WTC11 (cell line): ENCODE results near the gene RARB. TPM values are rescaled to one million over a fixed set of nuclear protein-coding genes. Genes with fewer than 3 reads are reported as not detected.

Experiments used
- ATAC-seq: fragments of 200-7000 bp; cut with Tn5 transposase; 2 replicates; pipeline ENCODE4 v1.10.0; 2021; ENCODE audit warnings: mild to moderate bottlenecking, moderate library complexity
- CTCF ChIA-PET: fragments of 300-600 bp; sonication (Branson Sonifier 250); formaldehyde crosslinking; loops from one replicate; lab custom pipeline; 2021; ENCODE audit warnings: antibody characterized with exemption; lab: Charles Lee
- POLR2A ChIA-PET: fragments of 350-600 bp; sonication (Branson Sonifier 250); formaldehyde crosslinking; loops from one replicate; lab custom pipeline; 2021; ENCODE audit warnings: antibody characterized with exemption; lab: Charles Lee
- DNase-seq: peaks from one replicate; pipeline ENCODE4 v3.0.0; 2021; ENCODE audit warnings: low spot score
- H3K27ac Mint-ChIP-seq: 2 replicates; pipeline ENCODE4 v1.8.0; 2021; ENCODE audit warnings: mixed read lengths
- H3K27me3 Mint-ChIP-seq: 2 replicates; pipeline ENCODE4 v1.8.0; 2021; ENCODE audit warnings: low read depth, mild to moderate bottlenecking, moderate library complexity, mixed read lengths
- H3K36me3 Mint-ChIP-seq: 2 replicates; pipeline ENCODE4 v1.8.0; 2021; ENCODE audit warnings: mixed read lengths
- H3K4me1 Mint-ChIP-seq: 2 replicates; pipeline ENCODE4 v1.8.0; 2022; ENCODE audit warnings: mixed read lengths
- H3K4me3 Mint-ChIP-seq: 2 replicates; pipeline ENCODE4 v1.8.0; 2021; ENCODE audit warnings: mild to moderate bottlenecking, moderate library complexity, mixed read lengths
- H3K9me3 Mint-ChIP-seq: 2 replicates; pipeline ENCODE4 v1.8.0; 2021; ENCODE audit warnings: mixed read lengths
- CBFB ChIP-seq: sonication (generic); formaldehyde crosslinking; IDR thresholded peaks from 2 replicates; pipeline ENCODE4 v1.8.1; 2022; ENCODE audit warnings: mild to moderate bottlenecking, low read depth, missing genetic modification reagents
- MYBL2 ChIP-seq: sonication (generic); formaldehyde crosslinking; IDR thresholded peaks from 2 replicates; pipeline ENCODE4 v1.8.1; 2023; ENCODE audit warnings: mild to moderate bottlenecking, moderate library complexity, missing genetic modification reagents
- NFATC4 ChIP-seq: fragments of 250-450 bp; sonication (Bioruptor Pico); IDR thresholded peaks from 2 replicates; pipeline ENCODE4 v1.9.0; 2021; ENCODE audit warnings: mild to moderate bottlenecking
- NR2C2 ChIP-seq: sonication (generic); formaldehyde crosslinking; IDR thresholded peaks from 2 replicates; pipeline ENCODE4 v1.8.0; 2022; ENCODE audit warnings: mild to moderate bottlenecking, missing genetic modification reagents
- PRRX2 ChIP-seq: fragments of 250-450 bp; sonication (Bioruptor Pico); IDR thresholded peaks from 2 replicates; pipeline ENCODE4 v1.8.0; 2021; ENCODE audit warnings: mild to moderate bottlenecking
- SMAD4 ChIP-seq: sonication (generic); formaldehyde crosslinking; IDR thresholded peaks from 2 replicates; pipeline ENCODE4 v1.8.0; 2022; ENCODE audit warnings: mild to moderate bottlenecking, missing genetic modification reagents
- ZBTB21 ChIP-seq: sonication (generic); formaldehyde crosslinking; IDR thresholded peaks from 2 replicates; pipeline ENCODE4 v1.8.1; 2023; ENCODE audit warnings: mild to moderate bottlenecking, missing genetic modification reagents, borderline replicate concordance
- ZNF138 ChIP-seq: sonication (generic); formaldehyde crosslinking; conservative IDR thresholded peaks from 2 replicates; pipeline ENCODE4 v1.8.1; 2022; ENCODE audit warnings: mild to moderate bottlenecking, moderate library complexity, missing genetic modification reagents
- ZNF232 ChIP-seq: sonication (generic); formaldehyde crosslinking; IDR thresholded peaks from 2 replicates; pipeline ENCODE4 v1.8.0; 2022; ENCODE audit warnings: mild to moderate bottlenecking, missing genetic modification reagents
- ZNF396 ChIP-seq: fragments of 250-450 bp; sonication (Bioruptor Pico); IDR thresholded peaks from 2 replicates; pipeline ENCODE4 v1.8.0; 2021; ENCODE audit warnings: mild to moderate bottlenecking, moderate library complexity, borderline replicate concordance
- total RNA-seq: library from RNA; stranded (reverse); gene quantifications from 3 replicates; pipeline ENCODE4 v1.2.3, GENCODE V29; 2021
- TF ChIP-seq, protein P1 (sequence below): sonication (generic); formaldehyde crosslinking; IDR thresholded peaks from 2 replicates; pipeline ENCODE4 v1.8.0; 2023; ENCODE audit warnings: mild to moderate bottlenecking, missing genetic modification reagents
- TF ChIP-seq, protein P2 (sequence below): sonication (generic); formaldehyde crosslinking; IDR thresholded peaks from 2 replicates; pipeline ENCODE4 v1.8.1; 2023; ENCODE audit warnings: mild to moderate bottlenecking, missing genetic modification reagents, moderate library complexity
- TF ChIP-seq, protein P3 (sequence below): fragments of 250-450 bp; sonication (Bioruptor Pico); IDR thresholded peaks from 2 replicates; pipeline ENCODE4 v1.9.0; 2021; ENCODE audit warnings: mild to moderate bottlenecking
- TF ChIP-seq, protein P4 (sequence below): fragments of 200-600 bp; IDR thresholded peaks from 2 replicates; pipeline ENCODE4 v1.8.0; 2022; ENCODE audit warnings: antibody characterized with exemption
- TF ChIP-seq, protein P5 (sequence below): sonication (generic); formaldehyde crosslinking; IDR thresholded peaks from 2 replicates; pipeline ENCODE4 v1.8.1; 2023; ENCODE audit warnings: mild to moderate bottlenecking, missing genetic modification reagents, moderate library complexity
- TF ChIP-seq, protein P6 (sequence below): sonication (generic); formaldehyde crosslinking; IDR thresholded peaks from 2 replicates; pipeline ENCODE4 v1.8.0; 2022; ENCODE audit warnings: mild to moderate bottlenecking, missing genetic modification reagents
- TF ChIP-seq, protein P7 (sequence below): sonication (generic); formaldehyde crosslinking; IDR thresholded peaks from 2 replicates; pipeline ENCODE4 v1.8.1; 2022; ENCODE audit warnings: mild to moderate bottlenecking, missing genetic modification reagents, moderate library complexity, borderline replicate concordance

Gene RARB
- total RNA-seq, 1 experiment from 2014 or later: not detected

DNA sequence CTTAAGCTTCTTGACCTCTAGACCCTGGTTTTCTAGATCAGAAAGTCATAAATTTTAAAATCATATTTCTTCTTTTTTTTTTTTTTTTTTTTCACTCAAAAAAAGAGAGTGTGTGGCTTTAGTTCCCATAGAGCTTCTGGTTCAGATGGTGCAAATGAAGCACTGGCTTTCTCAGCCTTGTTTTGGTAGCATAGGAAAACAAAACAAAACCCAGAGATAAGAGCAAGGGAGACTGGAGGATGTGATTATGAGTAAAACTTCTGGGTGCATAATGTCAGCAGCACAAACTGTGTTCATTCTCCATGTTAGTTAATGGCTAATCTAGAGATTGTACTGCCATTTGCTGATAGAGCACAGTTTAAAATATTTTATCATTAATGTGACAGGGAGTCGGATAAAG, 55.4 kb downstream of the RARB start:
- no peaks in the 10 kb centered on the region for H3K9me3 Mint-ChIP-seq
- TF ChIP-seq, protein P1, sequence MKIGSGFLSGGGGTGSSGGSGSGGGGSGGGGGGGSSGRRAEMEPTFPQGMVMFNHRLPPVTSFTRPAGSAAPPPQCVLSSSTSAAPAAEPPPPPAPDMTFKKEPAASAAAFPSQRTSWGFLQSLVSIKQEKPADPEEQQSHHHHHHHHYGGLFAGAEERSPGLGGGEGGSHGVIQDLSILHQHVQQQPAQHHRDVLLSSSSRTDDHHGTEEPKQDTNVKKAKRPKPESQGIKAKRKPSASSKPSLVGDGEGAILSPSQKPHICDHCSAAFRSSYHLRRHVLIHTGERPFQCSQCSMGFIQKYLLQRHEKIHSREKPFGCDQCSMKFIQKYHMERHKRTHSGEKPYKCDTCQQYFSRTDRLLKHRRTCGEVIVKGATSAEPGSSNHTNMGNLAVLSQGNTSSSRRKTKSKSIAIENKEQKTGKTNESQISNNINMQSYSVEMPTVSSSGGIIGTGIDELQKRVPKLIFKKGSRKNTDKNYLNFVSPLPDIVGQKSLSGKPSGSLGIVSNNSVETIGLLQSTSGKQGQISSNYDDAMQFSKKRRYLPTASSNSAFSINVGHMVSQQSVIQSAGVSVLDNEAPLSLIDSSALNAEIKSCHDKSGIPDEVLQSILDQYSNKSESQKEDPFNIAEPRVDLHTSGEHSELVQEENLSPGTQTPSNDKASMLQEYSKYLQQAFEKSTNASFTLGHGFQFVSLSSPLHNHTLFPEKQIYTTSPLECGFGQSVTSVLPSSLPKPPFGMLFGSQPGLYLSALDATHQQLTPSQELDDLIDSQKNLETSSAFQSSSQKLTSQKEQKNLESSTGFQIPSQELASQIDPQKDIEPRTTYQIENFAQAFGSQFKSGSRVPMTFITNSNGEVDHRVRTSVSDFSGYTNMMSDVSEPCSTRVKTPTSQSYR: no peak
- TF ChIP-seq SMAD4 (CRISPR knock-in tag): no peak
- TF ChIP-seq ZBTB21 (CRISPR knock-in tag): no peak
- TF ChIP-seq ZNF396 (CRISPR knock-in tag): no peak
- TF ChIP-seq, protein P2, sequence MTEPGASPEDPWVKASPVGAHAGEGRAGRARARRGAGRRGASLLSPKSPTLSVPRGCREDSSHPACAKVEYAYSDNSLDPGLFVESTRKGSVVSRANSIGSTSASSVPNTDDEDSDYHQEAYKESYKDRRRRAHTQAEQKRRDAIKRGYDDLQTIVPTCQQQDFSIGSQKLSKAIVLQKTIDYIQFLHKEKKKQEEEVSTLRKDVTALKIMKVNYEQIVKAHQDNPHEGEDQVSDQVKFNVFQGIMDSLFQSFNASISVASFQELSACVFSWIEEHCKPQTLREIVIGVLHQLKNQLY (CRISPR knock-in tag): no peak
- TF ChIP-seq MYBL2: no peak
- TF ChIP-seq, protein P3, sequence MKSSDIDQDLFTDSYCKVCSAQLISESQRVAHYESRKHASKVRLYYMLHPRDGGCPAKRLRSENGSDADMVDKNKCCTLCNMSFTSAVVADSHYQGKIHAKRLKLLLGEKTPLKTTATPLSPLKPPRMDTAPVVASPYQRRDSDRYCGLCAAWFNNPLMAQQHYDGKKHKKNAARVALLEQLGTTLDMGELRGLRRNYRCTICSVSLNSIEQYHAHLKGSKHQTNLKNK (CRISPR knock-in tag): no peak
- TF ChIP-seq, protein P4, sequence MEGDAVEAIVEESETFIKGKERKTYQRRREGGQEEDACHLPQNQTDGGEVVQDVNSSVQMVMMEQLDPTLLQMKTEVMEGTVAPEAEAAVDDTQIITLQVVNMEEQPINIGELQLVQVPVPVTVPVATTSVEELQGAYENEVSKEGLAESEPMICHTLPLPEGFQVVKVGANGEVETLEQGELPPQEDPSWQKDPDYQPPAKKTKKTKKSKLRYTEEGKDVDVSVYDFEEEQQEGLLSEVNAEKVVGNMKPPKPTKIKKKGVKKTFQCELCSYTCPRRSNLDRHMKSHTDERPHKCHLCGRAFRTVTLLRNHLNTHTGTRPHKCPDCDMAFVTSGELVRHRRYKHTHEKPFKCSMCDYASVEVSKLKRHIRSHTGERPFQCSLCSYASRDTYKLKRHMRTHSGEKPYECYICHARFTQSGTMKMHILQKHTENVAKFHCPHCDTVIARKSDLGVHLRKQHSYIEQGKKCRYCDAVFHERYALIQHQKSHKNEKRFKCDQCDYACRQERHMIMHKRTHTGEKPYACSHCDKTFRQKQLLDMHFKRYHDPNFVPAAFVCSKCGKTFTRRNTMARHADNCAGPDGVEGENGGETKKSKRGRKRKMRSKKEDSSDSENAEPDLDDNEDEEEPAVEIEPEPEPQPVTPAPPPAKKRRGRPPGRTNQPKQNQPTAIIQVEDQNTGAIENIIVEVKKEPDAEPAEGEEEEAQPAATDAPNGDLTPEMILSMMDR: no peak
- TF ChIP-seq NR2C2 (CRISPR knock-in tag): no peak
- TF ChIP-seq, all 79 proteins: peak for 0
- Mint-ChIP-seq H3K4me3 (no peak overlapping the region), H3K27ac (no peak overlapping the region), H3K4me1 (peaks cover 4% of the 10 kb centered on the region; the same call in 1 of the 2 replicates), H3K27me3 (no peaks in the 10 kb centered on the region), H3K36me3 (no peaks in the 10 kb centered on the region)
- ATAC-seq (no peak), DNase-seq (no peak)
- ChIA-PET CTCF (interaction anchor here (0.6 kb wide), 1 partner anchor 16 kb away, joined by 3 read pairs; no protein-coding TSS in a partner anchor), POLR2A (no interaction called here)

DNA sequence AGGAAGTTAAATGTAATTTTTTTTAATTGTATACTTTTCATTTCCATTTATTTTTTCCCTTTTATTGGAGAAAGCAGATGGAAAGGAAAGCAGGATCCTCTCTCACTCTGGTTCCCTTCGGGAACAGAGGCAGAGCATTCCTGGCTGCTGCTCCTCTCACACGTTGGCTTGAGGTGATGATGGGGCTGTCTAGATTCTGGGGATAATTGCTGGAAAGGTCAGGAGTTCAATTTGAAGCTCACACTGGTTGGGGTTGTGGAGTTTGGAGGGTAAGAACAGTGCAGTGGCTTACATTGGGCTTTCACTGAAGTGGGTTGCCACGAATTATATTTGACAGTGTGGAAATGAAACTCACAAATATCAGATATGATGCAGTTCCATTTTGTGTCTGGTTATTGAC, 57.6 kb downstream of the RARB start:
- ATAC-seq (no peak), DNase-seq (no peak)
- ChIA-PET POLR2A (no interaction called here), CTCF (no interaction called here)
- no peaks in the 10 kb centered on the region for H3K27me3 Mint-ChIP-seq
- peaks cover 4% of the 10 kb centered on the region; the same call in 1 of the 2 replicates for H3K4me1 Mint-ChIP-seq
- H3K9me3 Mint-ChIP-seq: no peaks in the 10 kb centered on the region
- no peak overlapping the region for H3K27ac Mint-ChIP-seq
- H3K4me3 Mint-ChIP-seq: no peak overlapping the region
- no peaks in the 10 kb centered on the region for H3K36me3 Mint-ChIP-seq
- TF ChIP-seq ZNF138 (CRISPR knock-in tag): no peak
- TF ChIP-seq, protein P5, sequence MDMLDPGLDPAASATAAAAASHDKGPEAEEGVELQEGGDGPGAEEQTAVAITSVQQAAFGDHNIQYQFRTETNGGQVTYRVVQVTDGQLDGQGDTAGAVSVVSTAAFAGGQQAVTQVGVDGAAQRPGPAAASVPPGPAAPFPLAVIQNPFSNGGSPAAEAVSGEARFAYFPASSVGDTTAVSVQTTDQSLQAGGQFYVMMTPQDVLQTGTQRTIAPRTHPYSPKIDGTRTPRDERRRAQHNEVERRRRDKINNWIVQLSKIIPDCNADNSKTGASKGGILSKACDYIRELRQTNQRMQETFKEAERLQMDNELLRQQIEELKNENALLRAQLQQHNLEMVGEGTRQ (CRISPR knock-in tag): no peak
- TF ChIP-seq, protein P6, sequence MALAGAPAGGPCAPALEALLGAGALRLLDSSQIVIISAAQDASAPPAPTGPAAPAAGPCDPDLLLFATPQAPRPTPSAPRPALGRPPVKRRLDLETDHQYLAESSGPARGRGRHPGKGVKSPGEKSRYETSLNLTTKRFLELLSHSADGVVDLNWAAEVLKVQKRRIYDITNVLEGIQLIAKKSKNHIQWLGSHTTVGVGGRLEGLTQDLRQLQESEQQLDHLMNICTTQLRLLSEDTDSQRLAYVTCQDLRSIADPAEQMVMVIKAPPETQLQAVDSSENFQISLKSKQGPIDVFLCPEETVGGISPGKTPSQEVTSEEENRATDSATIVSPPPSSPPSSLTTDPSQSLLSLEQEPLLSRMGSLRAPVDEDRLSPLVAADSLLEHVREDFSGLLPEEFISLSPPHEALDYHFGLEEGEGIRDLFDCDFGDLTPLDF: no peak
- TF ChIP-seq CBFB (CRISPR knock-in tag): no peak
- TF ChIP-seq, protein P2 (CRISPR knock-in tag): no peak
- TF ChIP-seq SMAD4 (CRISPR knock-in tag): no peak
- no peak for TF ChIP-seq PRRX2
- TF ChIP-seq, protein P4: no peak
- TF ChIP-seq NFATC4: no peak
- no peak for TF ChIP-seq ZNF232 (CRISPR knock-in tag)
- TF ChIP-seq, protein P7, sequence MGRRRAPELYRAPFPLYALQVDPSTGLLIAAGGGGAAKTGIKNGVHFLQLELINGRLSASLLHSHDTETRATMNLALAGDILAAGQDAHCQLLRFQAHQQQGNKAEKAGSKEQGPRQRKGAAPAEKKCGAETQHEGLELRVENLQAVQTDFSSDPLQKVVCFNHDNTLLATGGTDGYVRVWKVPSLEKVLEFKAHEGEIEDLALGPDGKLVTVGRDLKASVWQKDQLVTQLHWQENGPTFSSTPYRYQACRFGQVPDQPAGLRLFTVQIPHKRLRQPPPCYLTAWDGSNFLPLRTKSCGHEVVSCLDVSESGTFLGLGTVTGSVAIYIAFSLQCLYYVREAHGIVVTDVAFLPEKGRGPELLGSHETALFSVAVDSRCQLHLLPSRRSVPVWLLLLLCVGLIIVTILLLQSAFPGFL: no peak
- TF ChIP-seq, all 79 proteins: peak for 0
